Sigmoid colon (tissue), 7 donors: ENCODE results near the gene MMP13. TPM values are rescaled to one million over a fixed set of nuclear protein-coding genes. Genes with fewer than 3 reads are reported as not detected.

Experiments used
- DNase-seq: peaks from one replicate; pipeline ENCODE4 v3.0.0-alpha.2; 2019
- H3K27ac ChIP-seq, 4 donors: fragments of 200-600 bp; sonication (generic); one replicate each; pipeline ENCODE4 v1.5.1; 2016 to 2019; ENCODE audit warnings: mild to moderate bottlenecking in 1 of 4
- H3K27me3 ChIP-seq, 3 donors: fragments of 200-600 bp; sonication (generic); one replicate each; pipeline ENCODE4 v1.5.1; 2019; ENCODE audit warnings: mild to moderate bottlenecking in 1 of 3
- H3K36me3 ChIP-seq, 4 donors: fragments of 200-600 bp; sonication (generic); one replicate each; pipeline ENCODE4 v1.5.1; 2016 to 2019
- H3K4me1 ChIP-seq, 4 donors: fragments of 200-600 bp; sonication (generic); one replicate each; pipeline ENCODE4 v1.5.1; 2017 to 2019
- H3K4me3 ChIP-seq, 4 donors: fragments of 200-600 bp; sonication (generic); one replicate each; pipeline ENCODE4 v1.5.1; 2017 to 2019; ENCODE audit warnings: mild to moderate bottlenecking in 2 of 4, moderate library complexity in 1 of 4
- H3K9me3 ChIP-seq, 4 donors: fragments of 200-600 bp in 3 of 4; sonication (generic) in 3 of 4; one replicate each; pipeline versions ENCODE4 v1.5.1 to v1.6.1; 2013 to 2019
- CTCF ChIP-seq, 4 experiments: fragments of 450-650 bp in 3 of 4; fragments of 200-600 bp in 1 of 4; IDR thresholded peaks; one replicate each; pipeline ENCODE4 v1.5.1; 2016 to 2019; ENCODE audit warnings: antibody characterized with exemption in 4 of 4, mild to moderate bottlenecking in 3 of 4, moderate library complexity in 2 of 4
- EP300 ChIP-seq, 4 donors: sonication (generic); formaldehyde crosslinking; IDR thresholded peaks; one replicate each; pipeline ENCODE4 v1.6.1; 2017; ENCODE audit warnings: antibody characterized with exemption in 4 of 4
- POLR2A ChIP-seq, 2 donors: fragments of 450-650 bp; IDR thresholded peaks; one replicate each; pipeline ENCODE4 v1.6.1; 2016; ENCODE audit warnings: antibody characterized with exemption in 2 of 2, mild to moderate bottlenecking in 2 of 2, moderate library complexity in 2 of 2
- POLR2AphosphoS5 ChIP-seq, 4 donors: sonication (generic); formaldehyde crosslinking; IDR thresholded peaks; one replicate each; pipeline ENCODE4 v1.6.1; 2017; ENCODE audit warnings: antibody characterized with exemption in 4 of 4
- WGBS, 2 donors: extraction: QIAGEN DNeasy Blood & Tissue Kit; methylation state at CpG; one replicate each; pipeline ENCODE4 v1.1.7; 2013; 5-methylcytosine and 5-hydroxymethylcytosine counted together
- intact Hi-C: fragments of 100-400 bp; cut with DNase I; formaldehyde crosslinking; loops from one replicate; pipeline ENCODE4 v1.15.1; 2023
- polyA plus RNA-seq, 3 donors: library from polyadenylated mRNA; stranded (reverse); fragments of 200-250 nt; gene quantifications; one replicate each; pipeline ENCODE4 v1.2.3, GENCODE V29; 2013
- total RNA-seq, 4 donors: library from RNA; depleted of rRNA; stranded (reverse); fragments of >200 nt; gene quantifications; one replicate each; pipeline ENCODE4 v1.1.0, GENCODE V29; 2016
- donor health status: healthy with polysubstance abuse.
- donor health status: Bipolar disorder and iron deficiency.
- donor health status: healthy.

MMP13 gene
- total and polyA plus RNA-seq, 7 donors: 0.19 to 0.92 TPM; not detected in 5

GRCh38 chr11:102933627-102934026 is 21.9 kb downstream of the MMP13 start:
- 82 to 90% methylated on average over 3 of the region's 3 CpGs for WGBS, 2 donors
- intact Hi-C loops: no loop called here

GRCh38 chr11:102932678-102933077 is 22.9 kb downstream of the MMP13 start:
- Histone ChIP-seq H3K36me3 (no peaks in the 10 kb centered on the region), H3K4me3 (no peak overlapping the region), H3K27me3 (no peaks in the 10 kb centered on the region), H3K27ac (no peak overlapping the region), H3K9me3 (no peaks in the 10 kb centered on the region), H3K4me1 (no peaks in the 10 kb centered on the region)
- no peak for TF ChIP-seq POLR2A (IDR thresholded peaks at IDR 0.05)
- TF ChIP-seq POLR2AphosphoS5 (IDR thresholded peaks at IDR 0.05): no peak
- no peak for TF ChIP-seq CTCF (IDR thresholded peaks at IDR 0.05)
- no peak for TF ChIP-seq EP300 (IDR thresholded peaks at IDR 0.05)
- intact Hi-C loops: no loop called here
- DNase-seq: no peak
- 80 to 90% methylated on average over 7 of the region's 7 CpGs for WGBS, 2 donors

More at GRCh38 chr11:102933627-102934026, 21.9 kb downstream of the MMP13 start:
- H3K9me3 ChIP-seq: no peaks in the 10 kb centered on the region
- H3K27ac ChIP-seq: no peak overlapping the region
- H3K4me1 ChIP-seq: peaks cover 0 to 4% (median 2%) of the 10 kb centered on the region in 4 donors
- no peaks in the 10 kb centered on the region for H3K36me3 ChIP-seq
- TF ChIP-seq EP300 (IDR thresholded peaks at IDR 0.05): no peak
- TF ChIP-seq POLR2A (IDR thresholded peaks at IDR 0.05): no peak
- TF ChIP-seq CTCF (IDR thresholded peaks at IDR 0.05): no peak
- TF ChIP-seq POLR2AphosphoS5 (IDR thresholded peaks at IDR 0.05): no peak
- H3K27me3 ChIP-seq: no peaks in the 10 kb centered on the region
- no peak overlapping the region for H3K4me3 ChIP-seq
- DNase-seq: no peak

- no peak overlapping the region for H3K4me3 ChIP-seq
- no peaks in the 10 kb centered on the region for H3K4me1 ChIP-seq
- DNase-seq: no peak
- no peak overlapping the region for H3K27ac ChIP-seq
- no peaks in the 10 kb centered on the region for H3K27me3 ChIP-seq
- no peaks in the 10 kb centered on the region for H3K9me3 ChIP-seq
- no peaks in the 10 kb centered on the region for H3K36me3 ChIP-seq
- TF ChIP-seq POLR2AphosphoS5 (IDR thresholded peaks at IDR 0.05) (no peak), CTCF (IDR thresholded peaks at IDR 0.05) (no peak), POLR2A (IDR thresholded peaks at IDR 0.05) (no peak), EP300 (IDR thresholded peaks at IDR 0.05) (no peak)
- intact Hi-C loops: no loop called here
Measured at GRCh38 chr11:102930451-102930850, 25.1 kb downstream of the MMP13 start.

- Histone ChIP-seq H3K9me3 (no peaks in the 10 kb centered on the region), H3K36me3 (no peaks in the 10 kb centered on the region), H3K27me3 (no peaks in the 10 kb centered on the region), H3K4me1 (no peaks in the 10 kb centered on the region), H3K4me3 (no peak overlapping the region), H3K27ac (no peak overlapping the region)
- TF ChIP-seq CTCF (IDR thresholded peaks at IDR 0.05) (no peak), EP300 (IDR thresholded peaks at IDR 0.05) (no peak), POLR2AphosphoS5 (IDR thresholded peaks at IDR 0.05) (no peak), POLR2A (IDR thresholded peaks at IDR 0.05) (no peak)
- 21 to 61% methylated on average over 1 of the region's 1 CpG for WGBS, 2 donors
- DNase-seq: no peak
- intact Hi-C loops: no loop called here
Measured at GRCh38 chr11:102929972-102930371, 25.6 kb downstream of the MMP13 start.

- Histone ChIP-seq H3K27me3 (no peaks in the 10 kb centered on the region), H3K4me3 (no peak overlapping the region), H3K4me1 (no peaks in the 10 kb centered on the region), H3K27ac (no peak overlapping the region), H3K36me3 (no peaks in the 10 kb centered on the region), H3K9me3 (no peaks in the 10 kb centered on the region)
- TF ChIP-seq CTCF (IDR thresholded peaks at IDR 0.05) (no peak), POLR2A (IDR thresholded peaks at IDR 0.05) (no peak), EP300 (IDR thresholded peaks at IDR 0.05) (no peak), POLR2AphosphoS5 (IDR thresholded peaks at IDR 0.05) (no peak)
- WGBS, 2 donors: 63 to 80% methylated on average over 3 of the region's 3 CpGs
- DNase-seq: no peak
- intact Hi-C loops: no loop called here
Measured at GRCh38 chr11:102929166-102929565, 26.4 kb downstream of the MMP13 start.
